Neural cell (in vitro differentiated cells): Measurements from ENCODE around the gene TEX14. TPM values are rescaled to one million over a fixed set of nuclear protein-coding genes. Genes with fewer than 3 reads are reported as not detected.

Source experiments
- H2AFZ ChIP-seq: fragments of 200-600, 300-800 bp; sonication (generic), shearing (Covaris generic); 2 replicates; pipeline ENCODE4 v1.6.0; 2014; ENCODE audit warnings: low read depth, mild to moderate bottlenecking, antibody characterized with exemption, low read length, moderate library complexity
- H3F3A ChIP-seq: fragments of 200-600 bp; shearing (Covaris generic); 2 replicates; pipeline ENCODE4 v1.6.1; 2016; ENCODE audit warnings: mild to moderate bottlenecking, moderate library complexity, mixed read lengths, antibody characterized with exemption, low read length; ENCODE audit not compliant: insufficient read depth, poor library complexity, severe bottlenecking
- H3K27ac ChIP-seq: fragments of 200-600, 300-800 bp; sonication (generic), shearing (Covaris generic); 2 replicates; pipeline ENCODE4 v1.5.1; 2014; ENCODE audit warnings: mild to moderate bottlenecking, low read length, moderate library complexity
- H3K27me3 ChIP-seq: fragments of 300-800, 200-600 bp; sonication (generic), shearing (Covaris generic); 2 replicates; pipeline ENCODE4 v1.6.0; 2014; ENCODE audit warnings: mild to moderate bottlenecking, low read depth, low read length, moderate library complexity; ENCODE audit not compliant: insufficient read depth
- H3K36me3 ChIP-seq: fragments of 300-800, 200-600 bp; sonication (generic), shearing (Covaris generic); 2 replicates; pipeline ENCODE4 v1.5.1; 2014; ENCODE audit warnings: mild to moderate bottlenecking, antibody characterized with exemption, low read length, moderate library complexity; ENCODE audit not compliant: insufficient read depth
- H3K4me2 ChIP-seq: fragments of 300-800, 200-600 bp; sonication (generic), shearing (Covaris generic); 2 replicates; pipeline ENCODE4 v1.6.0; 2014; ENCODE audit warnings: mild to moderate bottlenecking, low read length
- H3K4me3 ChIP-seq: fragments of 300-800, 200-600 bp; sonication (generic), shearing (Covaris generic); 2 replicates; pipeline ENCODE4 v1.5.1; 2014; ENCODE audit warnings: mild to moderate bottlenecking, low read length, moderate library complexity
- H3K79me2 ChIP-seq: fragments of 200-600 bp; shearing (Covaris generic); replicated peaks from 2 replicates; pipeline ENCODE4 v1.6.0; 2014; ENCODE audit warnings: mild to moderate bottlenecking, low read length, moderate library complexity; ENCODE audit not compliant: insufficient read depth
- H3K9ac ChIP-seq: fragments of 300-800, 200-600 bp; sonication (generic), shearing (Covaris generic); 2 replicates; pipeline ENCODE4 v1.6.1; 2016; ENCODE audit warnings: mild to moderate bottlenecking, low read length, mixed read lengths
- H3K9me2 ChIP-seq: fragments of 200-600 bp; shearing (Covaris generic); 2 replicates; pipeline ENCODE4 v1.6.1; 2016; ENCODE audit warnings: mild to moderate bottlenecking, low read length, mixed read lengths; ENCODE audit not compliant: insufficient read depth
- H3K9me3 ChIP-seq: fragments of 200-600, 300-800 bp; sonication (generic), shearing (Covaris generic); 2 replicates; pipeline ENCODE4 v1.6.1; 2016; ENCODE audit warnings: mild to moderate bottlenecking, mixed run types, low read length, moderate library complexity, mixed read lengths
- H4K20me1 ChIP-seq: fragments of 200-600 bp; shearing (Covaris generic); 2 replicates; pipeline ENCODE4 v1.6.1; 2016; ENCODE audit warnings: mild to moderate bottlenecking, mixed run types; ENCODE audit not compliant: insufficient read depth
- EP300 ChIP-seq: fragments of 450-650 bp; conservative IDR thresholded peaks from 2 replicates; pipeline ENCODE4 v1.6.1; 2014; ENCODE audit warnings: antibody characterized with exemption, mild to moderate bottlenecking, moderate library complexity; ENCODE audit not compliant: poor library complexity, severe bottlenecking
- EZH2 ChIP-seq: fragments of 200-600, 300-800 bp; shearing (Covaris generic), sonication (generic); IDR thresholded peaks from 2 replicates; pipeline ENCODE4 v1.6.1; 2014; ENCODE audit warnings: antibody characterized with exemption, low read length, borderline replicate concordance, mild to moderate bottlenecking; ENCODE audit not compliant: insufficient read depth, poor library complexity, severe bottlenecking
- MXI1 ChIP-seq: fragments of 450-650 bp; conservative IDR thresholded peaks from 2 replicates; pipeline ENCODE4 v1.6.1; 2014; ENCODE audit warnings: antibody characterized with exemption, mild to moderate bottlenecking; ENCODE audit not compliant: poor library complexity, severe bottlenecking
- POLR2AphosphoS5 ChIP-seq: IDR thresholded peaks from 2 replicates; pipeline ENCODE4 v1.6.1; 2012
- RAD21 ChIP-seq: fragments of 450-650 bp; conservative IDR thresholded peaks from 2 replicates; pipeline ENCODE4 v1.6.1; 2014; ENCODE audit warnings: antibody characterized with exemption, mild to moderate bottlenecking, moderate library complexity
- SMC3 ChIP-seq: fragments of 450-650 bp; conservative IDR thresholded peaks from 2 replicates; pipeline ENCODE4 v1.6.1; 2014; ENCODE audit warnings: antibody characterized with exemption, mild to moderate bottlenecking, moderate library complexity; ENCODE audit not compliant: poor library complexity
- TAF1 ChIP-seq: IDR thresholded peaks from 2 replicates; pipeline ENCODE4 v1.6.1; 2012; ENCODE audit warnings: low read depth
- polyA plus RNA-seq: library from polyadenylated mRNA; depleted of rRNA; stranded (reverse); fragments of >200 nt; gene quantifications from 2 replicates; pipeline ENCODE4 v1.2.3, GENCODE V29; 2014
- TF ChIP-seq, protein P1 (sequence below): IDR thresholded peaks from 2 replicates; pipeline ENCODE4 v1.6.1; 2012; ENCODE audit warnings: borderline replicate concordance
- TF ChIP-seq, protein P2 (sequence below): fragments of 450-650 bp; IDR thresholded peaks from 2 replicates; pipeline ENCODE4 v1.5.1; 2014; ENCODE audit warnings: antibody characterized with exemption, mild to moderate bottlenecking, moderate library complexity; ENCODE audit not compliant: poor library complexity, severe bottlenecking

TEX14 gene
- polyA plus RNA-seq, 1 donor from 2014 or later = 1.4 TPM

DNA sequence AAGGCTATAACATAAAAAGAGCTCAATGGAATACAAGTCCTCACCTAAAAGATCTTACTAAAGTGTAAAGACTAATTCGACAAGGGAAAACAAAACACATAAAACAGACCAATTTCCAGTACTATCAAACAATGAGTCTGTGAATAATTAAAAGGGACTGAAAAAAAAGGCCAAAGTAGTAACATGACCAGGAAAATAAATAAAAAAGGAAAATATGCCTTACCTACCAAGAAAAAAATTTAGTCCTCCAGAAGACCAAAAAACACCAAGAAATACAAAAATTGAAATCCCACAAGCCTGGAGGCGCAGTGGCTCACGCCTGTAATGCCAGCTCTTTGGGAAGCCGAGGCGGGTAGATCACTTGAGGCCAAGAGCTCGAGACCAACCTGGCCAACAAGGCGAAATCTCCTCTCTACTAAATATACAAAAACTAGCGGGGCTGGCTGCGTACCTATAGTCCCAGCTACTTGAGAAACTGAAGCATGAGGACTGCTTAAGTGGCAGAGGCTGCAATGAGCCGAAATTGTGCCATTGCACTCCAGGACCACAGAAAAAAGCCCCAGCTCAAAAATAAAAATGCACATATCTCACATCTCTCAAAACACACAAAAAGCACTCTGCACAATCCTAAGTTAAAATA, 60.8 kb downstream of the TEX14 start:
- Histone ChIP-seq H3K79me2 (no peaks in the 10 kb centered on the region), H2AFZ (no peak overlapping the region), H3K4me3 (peak overlapping the region; percentile 61), H3K4me2 (peak overlapping the region; percentile 23), H4K20me1 (no peaks in the 10 kb centered on the region), H3K36me3 (no peaks in the 10 kb centered on the region), H3K27me3 (no peaks in the 10 kb centered on the region), H3F3A (no peaks in the 10 kb centered on the region), H3K9me3 (no peaks in the 10 kb centered on the region), H3K9me2 (no peaks in the 10 kb centered on the region), H3K27ac (peak overlapping the region; percentile 88), H3K9ac (peak overlapping the region; percentile 71)
- TF ChIP-seq SMC3 (no peak), POLR2AphosphoS5 (no peak), EP300 (no peak), RAD21 (no peak), EZH2 (no peak), MXI1 (no peak), TAF1 (no peak)
- TF ChIP-seq, protein P1, sequence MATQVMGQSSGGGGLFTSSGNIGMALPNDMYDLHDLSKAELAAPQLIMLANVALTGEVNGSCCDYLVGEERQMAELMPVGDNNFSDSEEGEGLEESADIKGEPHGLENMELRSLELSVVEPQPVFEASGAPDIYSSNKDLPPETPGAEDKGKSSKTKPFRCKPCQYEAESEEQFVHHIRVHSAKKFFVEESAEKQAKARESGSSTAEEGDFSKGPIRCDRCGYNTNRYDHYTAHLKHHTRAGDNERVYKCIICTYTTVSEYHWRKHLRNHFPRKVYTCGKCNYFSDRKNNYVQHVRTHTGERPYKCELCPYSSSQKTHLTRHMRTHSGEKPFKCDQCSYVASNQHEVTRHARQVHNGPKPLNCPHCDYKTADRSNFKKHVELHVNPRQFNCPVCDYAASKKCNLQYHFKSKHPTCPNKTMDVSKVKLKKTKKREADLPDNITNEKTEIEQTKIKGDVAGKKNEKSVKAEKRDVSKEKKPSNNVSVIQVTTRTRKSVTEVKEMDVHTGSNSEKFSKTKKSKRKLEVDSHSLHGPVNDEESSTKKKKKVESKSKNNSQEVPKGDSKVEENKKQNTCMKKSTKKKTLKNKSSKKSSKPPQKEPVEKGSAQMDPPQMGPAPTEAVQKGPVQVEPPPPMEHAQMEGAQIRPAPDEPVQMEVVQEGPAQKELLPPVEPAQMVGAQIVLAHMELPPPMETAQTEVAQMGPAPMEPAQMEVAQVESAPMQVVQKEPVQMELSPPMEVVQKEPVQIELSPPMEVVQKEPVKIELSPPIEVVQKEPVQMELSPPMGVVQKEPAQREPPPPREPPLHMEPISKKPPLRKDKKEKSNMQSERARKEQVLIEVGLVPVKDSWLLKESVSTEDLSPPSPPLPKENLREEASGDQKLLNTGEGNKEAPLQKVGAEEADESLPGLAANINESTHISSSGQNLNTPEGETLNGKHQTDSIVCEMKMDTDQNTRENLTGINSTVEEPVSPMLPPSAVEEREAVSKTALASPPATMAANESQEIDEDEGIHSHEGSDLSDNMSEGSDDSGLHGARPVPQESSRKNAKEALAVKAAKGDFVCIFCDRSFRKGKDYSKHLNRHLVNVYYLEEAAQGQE = no peak
- TF ChIP-seq, protein P2, sequence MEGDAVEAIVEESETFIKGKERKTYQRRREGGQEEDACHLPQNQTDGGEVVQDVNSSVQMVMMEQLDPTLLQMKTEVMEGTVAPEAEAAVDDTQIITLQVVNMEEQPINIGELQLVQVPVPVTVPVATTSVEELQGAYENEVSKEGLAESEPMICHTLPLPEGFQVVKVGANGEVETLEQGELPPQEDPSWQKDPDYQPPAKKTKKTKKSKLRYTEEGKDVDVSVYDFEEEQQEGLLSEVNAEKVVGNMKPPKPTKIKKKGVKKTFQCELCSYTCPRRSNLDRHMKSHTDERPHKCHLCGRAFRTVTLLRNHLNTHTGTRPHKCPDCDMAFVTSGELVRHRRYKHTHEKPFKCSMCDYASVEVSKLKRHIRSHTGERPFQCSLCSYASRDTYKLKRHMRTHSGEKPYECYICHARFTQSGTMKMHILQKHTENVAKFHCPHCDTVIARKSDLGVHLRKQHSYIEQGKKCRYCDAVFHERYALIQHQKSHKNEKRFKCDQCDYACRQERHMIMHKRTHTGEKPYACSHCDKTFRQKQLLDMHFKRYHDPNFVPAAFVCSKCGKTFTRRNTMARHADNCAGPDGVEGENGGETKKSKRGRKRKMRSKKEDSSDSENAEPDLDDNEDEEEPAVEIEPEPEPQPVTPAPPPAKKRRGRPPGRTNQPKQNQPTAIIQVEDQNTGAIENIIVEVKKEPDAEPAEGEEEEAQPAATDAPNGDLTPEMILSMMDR = no peak

DNA sequence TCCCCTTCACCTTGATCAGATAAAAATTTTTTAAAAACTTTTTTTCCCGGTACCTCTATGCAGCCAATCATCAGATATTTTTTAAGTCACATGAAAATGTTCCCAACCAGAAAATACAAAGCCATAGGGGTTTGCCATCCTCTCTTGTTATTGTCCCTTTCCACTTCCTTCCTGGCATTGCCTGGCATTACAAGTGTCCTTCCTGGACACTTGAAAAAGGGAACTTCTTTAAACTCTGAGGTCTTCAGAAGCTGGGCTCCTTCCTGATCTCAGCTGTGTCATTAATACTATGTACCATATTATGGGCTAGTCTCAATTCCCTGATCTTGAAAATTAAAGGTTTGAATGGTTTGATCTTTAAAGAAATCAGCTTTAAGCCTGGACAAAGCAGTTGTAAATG, 64.9 kb downstream of the TEX14 start:
- H3K27ac ChIP-seq = no peak overlapping the region
- H3K4me2 ChIP-seq = no peak overlapping the region
- H3F3A ChIP-seq = no peaks in the 10 kb centered on the region
- no peak overlapping the region for H2AFZ ChIP-seq
- no peak overlapping the region for H3K9ac ChIP-seq
- H3K27me3 ChIP-seq = no peaks in the 10 kb centered on the region
- H3K79me2 ChIP-seq = no peaks in the 10 kb centered on the region
- no peaks in the 10 kb centered on the region for H3K9me2 ChIP-seq
- no peak overlapping the region for H3K4me3 ChIP-seq
- TF ChIP-seq RAD21 = no peak
- TF ChIP-seq SMC3 = no peak
- TF ChIP-seq EZH2 = no peak
- no peak for TF ChIP-seq EP300
- TF ChIP-seq POLR2AphosphoS5 = no peak
- TF ChIP-seq, protein P1 = no peak
- TF ChIP-seq, protein P2 = no peak
- TF ChIP-seq TAF1 = no peak
- TF ChIP-seq MXI1 = no peak
- H3K36me3 ChIP-seq = no peaks in the 10 kb centered on the region
- H4K20me1 ChIP-seq = no peaks in the 10 kb centered on the region
- H3K9me3 ChIP-seq = no peaks in the 10 kb centered on the region
